A172 (cell line): Measurements from ENCODE around the gene ACIN1. TPM values are rescaled to one million over a fixed set of nuclear protein-coding genes. Genes with fewer than 3 reads are reported as not detected.
"Not testable (repeated sequence)": the region's sequence is repeated elsewhere in the genome, so short reads cannot be mapped to it uniquely, and the experiment has no call there.

Source experiments
- DNase-seq: peaks from one replicate; pipeline ENCODE4 v3.0.0-alpha.2; 2015; ENCODE audit warnings: low spot score
- total RNA-seq: library from RNA; depleted of rRNA; stranded (reverse); fragments of >200 nt; shearing (Covaris generic); gene quantifications from 2 replicates; pipeline ENCODE4 v1.2.3, GENCODE V29; 2014

Gene ACIN1
- total RNA-seq, 1 experiment from 2014 or later: 58.8 TPM

DNA sequence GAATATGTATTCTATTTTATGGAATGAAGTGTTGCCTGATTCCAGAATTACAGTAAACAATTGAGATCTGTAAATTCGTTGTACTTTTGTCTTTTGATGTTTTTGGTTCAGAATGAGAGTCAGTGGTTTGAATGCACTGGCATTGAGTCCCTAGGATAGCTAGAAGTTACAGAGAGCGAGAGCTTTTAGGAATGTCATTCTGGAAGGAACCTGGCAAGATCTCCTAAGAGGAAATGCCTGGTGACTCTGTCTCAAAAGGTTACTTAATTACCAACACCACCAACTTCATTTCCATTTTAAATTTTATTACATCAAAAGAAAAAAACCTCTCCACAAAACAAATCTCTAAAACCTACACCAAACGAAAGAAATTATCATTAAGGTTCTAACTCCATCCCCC lies 30.1 kb upstream of the ACIN1 start:
- DNase-seq: no peak

DNA sequence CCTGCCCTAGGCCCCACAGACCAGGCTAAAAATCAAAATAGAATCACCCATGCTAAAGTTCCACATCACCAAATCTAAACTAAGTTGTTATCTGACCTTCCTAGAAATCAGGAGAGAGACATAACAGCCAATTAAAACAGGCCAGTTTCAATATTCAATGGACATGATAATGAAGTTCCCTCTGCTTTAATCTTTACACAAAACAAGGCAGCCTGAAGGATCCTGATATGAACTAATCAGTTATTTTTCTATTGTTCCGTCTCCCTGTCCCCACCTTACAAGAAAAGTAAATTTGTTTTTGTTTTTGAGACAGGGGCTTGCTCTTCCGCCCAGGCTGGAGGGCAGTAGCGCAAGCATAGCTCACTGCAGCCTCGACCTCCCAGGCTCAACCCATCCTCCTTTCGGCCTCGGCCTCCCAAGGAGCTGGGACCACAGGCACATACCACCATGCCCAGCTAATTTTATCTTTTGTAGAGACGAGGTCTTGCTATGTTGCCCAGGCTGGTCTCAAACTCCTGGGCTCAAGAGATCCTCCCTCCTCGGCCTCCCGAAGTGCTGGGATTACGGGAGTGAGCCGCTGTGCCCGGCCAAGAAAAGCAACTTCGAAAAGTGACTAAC lies 29.5 kb upstream of the ACIN1 start:
- DNase-seq: no peak

DNA sequence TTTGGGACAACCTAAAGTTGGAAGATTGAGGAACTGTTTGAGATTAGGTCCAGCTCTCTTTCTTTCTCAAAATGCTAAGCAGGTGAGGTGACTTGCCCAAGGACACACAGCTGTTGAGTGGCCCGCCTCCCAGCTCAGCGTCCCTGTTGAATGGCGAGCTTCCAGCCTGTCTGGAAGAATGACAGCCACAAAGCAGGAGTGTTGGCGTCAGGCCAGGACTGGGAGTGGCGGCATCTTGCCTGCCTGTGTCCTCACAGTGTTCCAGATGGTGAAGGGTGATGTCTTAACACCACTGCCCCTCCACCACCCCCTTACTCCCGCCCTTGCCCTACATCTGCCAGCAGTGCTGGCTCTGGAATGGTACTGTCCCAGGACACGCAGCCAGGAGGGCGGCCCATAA lies 28.5 kb upstream of the ACIN1 start:
- DNase-seq: no peak

DNA sequence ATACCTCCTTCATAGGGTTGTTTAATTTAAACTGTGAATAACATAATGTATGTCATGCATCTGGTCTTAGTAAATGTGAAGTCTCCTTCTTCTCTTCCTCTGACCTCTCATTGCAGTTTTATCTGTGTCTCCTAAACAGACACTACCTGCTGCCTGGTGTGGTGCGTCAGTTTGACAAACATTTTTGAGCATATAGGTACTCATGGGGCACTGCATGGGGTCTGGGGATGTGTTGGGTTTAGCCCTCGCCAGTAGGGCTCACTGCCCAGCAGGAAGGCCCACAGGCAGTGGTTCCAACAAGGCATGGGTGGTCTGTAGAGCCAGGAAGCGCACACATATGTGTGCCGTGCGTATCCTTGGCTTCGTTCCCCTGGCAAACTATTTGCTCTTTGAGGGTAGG lies 27.1 kb upstream of the ACIN1 start:
- DNase-seq: no peak

DNA sequence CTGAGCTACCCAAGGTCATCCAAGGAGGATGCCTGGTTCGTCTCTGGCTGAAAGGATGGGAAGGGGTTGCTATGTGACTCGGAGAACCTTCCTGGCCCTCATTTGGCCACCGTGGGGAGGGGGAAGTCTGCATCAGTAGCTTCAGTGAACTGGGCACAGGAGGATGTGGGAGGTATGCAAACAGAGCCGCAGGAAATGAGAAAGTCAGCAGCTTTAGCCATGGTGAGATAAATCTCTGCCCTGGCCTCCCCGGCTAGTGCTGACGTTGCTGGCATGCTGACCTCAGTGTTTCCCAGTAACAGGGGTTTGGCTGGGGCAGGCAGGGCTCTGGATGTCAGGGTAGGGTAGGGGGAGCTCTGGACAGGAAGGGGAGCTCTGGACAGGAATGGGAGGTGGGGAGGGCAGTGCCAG lies 26.4 kb upstream of the ACIN1 start:
- DNase-seq: peak; percentile 58

DNA sequence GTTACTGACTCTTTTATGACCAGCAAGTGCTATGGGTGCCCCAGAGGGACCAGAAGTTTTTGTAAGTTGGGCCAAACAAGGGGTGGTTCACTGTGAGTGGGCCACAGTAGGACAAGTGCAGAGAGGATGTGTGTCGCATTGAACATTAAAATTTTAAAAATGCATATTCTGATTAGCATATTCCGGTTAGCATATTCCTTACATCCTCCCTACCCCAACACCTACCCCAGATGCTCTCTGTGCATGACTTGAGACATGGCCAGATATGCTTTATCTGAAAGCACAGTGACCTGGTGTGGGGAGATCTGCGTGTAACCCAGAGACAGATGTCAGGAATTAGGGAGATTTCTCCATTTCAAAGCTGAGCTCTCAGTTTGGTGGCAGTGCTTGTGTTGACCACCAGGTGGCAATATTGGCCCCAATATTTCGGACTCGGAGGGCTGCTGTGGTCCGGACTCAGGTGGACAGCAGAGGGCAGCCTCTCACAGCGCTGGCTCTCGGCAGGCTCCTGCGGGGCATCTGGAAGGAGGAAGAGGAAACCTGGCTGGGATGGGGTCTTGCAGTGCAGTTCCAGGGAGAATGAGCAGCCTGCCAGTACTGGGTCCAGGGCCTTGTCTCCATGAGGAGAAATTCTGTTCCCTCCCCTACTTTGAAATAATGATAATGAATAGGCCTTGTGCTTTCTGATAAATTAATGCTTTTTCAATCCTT lies 25.8 kb upstream of the ACIN1 start:
- peak; percentile 56 for DNase-seq

DNA sequence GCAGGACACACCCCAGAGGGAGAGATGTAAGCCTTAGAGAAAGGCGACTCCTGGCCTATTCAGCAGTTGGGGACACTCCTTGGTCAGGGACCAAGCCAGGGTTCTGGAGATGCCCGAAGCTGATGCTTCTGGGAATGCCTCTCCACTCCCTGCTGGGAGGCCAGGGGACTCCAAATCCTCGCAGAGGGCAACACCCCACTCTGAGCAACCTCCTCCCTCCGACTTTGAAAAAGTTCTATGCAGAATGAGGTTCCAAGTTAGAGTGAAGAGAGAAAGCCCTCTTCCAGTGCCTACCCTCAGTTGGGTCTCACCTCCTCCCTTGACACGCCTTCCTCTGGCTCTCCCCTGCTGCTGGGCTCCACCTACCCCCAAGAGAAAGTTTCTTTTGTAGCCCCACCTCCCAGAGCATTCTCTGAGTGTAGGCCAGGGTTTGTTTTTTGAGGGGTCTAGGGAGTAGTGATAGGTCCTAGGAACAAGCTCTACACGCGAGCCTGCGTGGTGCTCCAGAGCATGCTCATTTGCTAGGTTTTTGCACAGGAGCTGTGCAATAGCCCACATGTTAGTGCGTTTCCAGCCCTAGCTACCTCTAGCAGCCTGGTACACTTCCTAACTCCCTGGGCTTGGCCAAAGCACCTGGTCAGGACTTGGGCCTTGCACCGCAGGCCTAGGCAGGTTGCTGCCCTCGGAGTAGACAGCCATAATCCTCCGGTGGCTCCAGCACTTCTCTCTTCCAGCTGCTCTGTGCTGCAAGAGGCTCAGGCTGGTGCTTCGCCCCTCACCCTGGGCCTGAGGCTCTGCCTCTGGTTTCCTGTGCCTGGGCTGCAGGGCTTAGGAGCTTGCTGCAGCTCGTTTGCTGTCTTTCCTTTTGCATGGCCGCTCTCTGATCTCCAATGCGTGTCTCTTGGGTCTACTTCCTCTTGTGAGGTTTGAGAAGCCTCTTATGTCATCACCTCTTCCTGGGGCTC lies 24.7 kb upstream of the ACIN1 start:
- no peak for DNase-seq

DNA sequence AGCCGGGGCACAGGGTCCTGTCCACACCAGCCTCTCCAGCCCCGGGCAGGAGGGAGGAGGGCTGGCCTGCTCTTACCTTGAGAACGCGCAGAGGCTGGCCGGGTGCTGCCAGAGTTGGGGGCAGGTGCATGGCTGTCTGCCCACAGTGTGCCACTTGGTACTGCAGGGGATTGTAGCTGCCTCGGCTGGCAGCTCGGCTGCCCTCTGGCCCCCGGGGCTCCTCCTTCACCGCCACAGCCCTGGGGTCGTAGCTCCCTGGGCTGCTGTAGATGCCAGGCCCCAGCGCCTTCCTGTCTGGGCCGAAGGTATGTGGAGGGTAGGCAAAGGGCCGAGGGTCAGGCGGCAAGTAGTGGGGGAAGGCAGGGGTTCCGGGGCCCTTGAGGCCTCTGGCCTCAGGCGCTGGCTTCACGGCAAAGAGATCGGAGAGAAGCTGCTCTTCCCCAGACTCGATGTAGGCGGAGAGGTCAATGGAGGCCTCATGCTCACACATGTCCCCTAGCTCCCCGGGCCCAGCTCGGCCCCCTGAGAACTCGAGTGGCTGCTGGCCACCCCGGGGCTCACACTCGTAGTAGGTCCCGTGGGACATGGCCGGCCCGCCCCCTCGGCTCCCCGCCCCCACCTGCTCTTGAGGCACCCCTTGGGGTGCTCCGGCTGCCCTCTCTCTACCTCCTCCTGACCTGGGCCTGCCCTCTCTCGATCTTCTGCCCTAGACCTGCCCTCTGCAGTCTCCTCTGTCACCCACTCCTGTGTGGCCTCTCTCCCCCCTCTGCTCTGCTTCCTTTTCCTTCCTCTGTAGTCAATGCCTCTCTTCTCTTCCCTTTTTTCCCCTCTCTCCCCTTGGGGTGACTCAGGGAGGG lies 23.8 kb upstream of the ACIN1 start, which contains the start of gene CEBPE:
TSS of gene CEBPE (minus strand) at position 750 of the 857 bp plus-strand sequence. CDS start at position 586, 164 bp downstream.
- DNase-seq: no peak

DNA sequence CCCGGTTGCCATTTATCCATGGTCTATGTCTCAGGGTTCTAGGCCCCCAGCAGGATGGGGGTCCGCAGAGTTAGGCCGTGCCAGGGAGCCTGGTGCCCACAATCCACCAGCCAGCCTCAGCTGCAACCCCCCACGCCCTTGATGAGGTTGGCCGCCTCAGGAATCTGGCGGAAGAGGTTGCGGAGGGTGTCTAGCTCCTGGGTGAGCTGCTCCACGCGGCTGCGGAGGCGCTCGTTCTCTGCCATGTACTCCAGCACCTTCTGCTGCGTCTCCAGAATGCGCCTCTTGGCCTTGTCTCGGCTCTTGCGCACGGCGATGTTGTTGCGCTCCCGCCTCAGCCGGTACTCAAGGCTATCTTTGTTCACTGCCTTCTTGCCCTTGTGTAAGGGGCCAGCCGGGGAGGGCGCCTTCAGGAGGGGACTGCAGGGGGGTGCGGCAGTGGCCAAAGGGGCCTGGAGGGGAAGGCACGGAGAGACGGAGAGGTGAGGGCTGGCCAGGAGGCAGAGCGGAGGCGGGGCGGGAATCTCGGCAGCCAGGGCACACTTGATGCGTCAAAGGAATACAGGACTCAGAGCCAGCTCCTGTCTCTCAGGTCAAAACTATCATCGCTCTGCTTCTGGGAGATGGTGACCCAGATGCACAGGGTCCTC lies 22.6 kb upstream of the ACIN1 start:
- no peak for DNase-seq

DNA sequence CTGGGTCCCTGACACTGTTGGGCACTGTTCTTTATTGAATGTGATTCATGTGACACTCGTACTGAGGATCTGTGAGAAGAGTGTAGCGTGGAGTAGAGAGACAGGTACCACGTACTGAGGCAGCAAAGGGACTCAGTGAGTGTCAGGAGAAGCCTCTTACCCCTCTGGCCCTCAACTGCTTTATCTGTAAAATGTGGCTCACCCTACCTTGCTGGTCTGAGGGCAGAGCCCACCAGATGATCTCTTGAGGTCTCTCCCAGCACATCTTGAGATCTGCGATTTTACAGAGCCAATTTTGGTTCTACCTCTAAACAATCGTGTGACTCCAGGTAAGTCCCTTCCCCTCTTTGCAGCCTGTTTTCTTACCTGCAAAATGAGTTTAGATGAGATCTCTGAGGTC lies 21.0 kb upstream of the ACIN1 start:
- DNase-seq: no peak

DNA sequence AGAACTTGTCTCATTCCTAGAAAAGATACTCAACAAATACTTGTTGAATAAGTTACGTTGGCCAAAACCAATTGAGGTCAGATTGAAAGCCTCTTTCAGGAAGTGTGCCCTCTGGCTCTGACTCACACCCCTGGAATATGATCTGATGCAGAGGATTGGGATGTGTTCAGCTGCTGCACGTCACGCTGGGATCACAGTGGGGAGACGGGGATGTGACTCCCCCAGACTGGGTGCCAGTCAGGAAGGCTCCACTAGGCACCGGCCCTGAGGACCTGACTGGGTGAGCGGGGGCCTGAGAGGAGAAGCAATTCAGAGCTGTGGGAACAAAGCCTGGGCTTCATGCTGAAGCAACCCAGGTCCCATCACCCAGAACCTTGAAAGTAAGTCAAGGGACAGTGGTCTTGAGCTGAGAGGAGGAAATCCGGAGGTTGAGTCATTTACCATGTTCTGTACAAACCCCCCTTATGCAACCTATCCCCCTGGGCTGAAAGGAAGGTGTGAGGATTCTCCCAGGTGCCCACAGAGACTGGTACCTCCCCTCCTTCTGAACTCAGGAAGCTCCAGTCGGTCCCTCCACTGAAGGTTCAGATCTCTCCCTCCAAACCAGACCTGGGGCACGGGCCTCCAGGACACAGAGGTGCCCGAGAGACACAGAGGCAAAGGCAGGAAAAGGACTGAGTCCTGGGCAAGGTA lies 20.2 kb upstream of the ACIN1 start:
- peak; percentile 86 for DNase-seq

DNA sequence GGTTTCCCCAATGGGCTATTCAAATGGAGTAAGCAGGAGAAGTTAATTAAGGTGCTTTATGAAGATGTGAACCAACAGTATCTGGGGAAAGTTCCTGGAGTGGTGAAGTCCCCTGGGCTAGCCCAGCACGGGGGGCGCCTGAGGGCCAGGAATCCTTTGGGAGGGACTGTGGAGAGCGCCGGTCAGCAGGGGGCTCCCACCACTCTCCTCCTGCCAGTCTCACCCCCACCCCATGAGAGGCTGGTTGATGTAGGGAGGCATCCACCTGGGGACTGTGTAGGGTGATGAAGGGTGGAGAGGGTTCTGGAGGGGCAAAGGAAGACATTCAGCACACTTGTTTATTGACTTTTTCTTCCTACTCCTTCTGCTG lies 19.7 kb upstream of the ACIN1 start:
- DNase-seq: no peak

DNA sequence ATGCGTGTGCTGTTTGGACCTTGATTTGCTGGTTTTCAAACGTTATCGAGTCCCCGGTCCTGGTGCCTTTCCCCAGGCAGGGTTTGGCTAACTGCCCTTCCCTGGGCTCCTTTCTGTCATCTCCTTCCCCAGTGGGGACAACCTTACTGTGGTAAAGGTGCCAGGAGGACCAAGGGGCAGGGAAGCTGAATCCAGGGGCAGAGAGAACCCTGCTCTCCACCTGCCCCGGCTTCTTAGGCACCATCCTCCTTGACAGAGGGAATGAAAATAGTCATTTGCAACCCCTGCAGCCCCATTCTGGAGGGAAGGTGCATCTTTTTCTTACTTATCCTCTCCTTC lies 19.2 kb upstream of the ACIN1 start:
- no peak for DNase-seq

DNA sequence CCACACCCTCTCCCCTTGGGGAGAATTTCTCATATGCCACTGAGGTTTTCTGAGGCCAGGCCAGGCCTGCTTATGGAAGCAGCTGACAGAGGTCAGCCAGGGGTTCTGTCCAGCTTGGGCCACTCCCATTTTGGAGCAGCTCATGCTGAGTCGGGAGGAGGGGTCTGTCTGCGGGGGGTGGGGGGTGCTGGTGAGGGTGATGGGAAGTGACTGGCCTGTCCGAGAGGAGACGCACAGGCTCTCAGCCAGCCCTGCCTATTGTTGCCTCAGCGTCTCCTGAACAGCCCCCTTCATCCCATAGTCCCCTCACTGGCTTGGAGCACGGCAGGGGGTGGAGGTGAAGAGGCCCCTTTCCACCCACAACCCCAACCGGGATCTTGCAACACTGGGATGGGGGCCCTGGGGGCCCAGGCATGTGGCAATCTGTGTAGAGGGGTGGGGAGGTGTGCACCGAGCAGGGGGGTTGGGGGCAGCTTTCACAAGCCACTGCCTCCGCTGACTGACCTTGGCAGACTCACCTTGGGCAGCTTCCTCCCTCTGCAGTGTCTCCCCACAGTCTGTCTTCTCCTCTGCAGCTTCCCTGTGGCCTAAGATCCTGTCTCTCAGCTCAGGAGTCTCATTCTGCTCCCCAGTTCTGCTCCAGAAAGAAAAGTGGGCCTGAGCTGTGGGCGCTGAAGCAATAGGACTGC lies 18.6 kb upstream of the ACIN1 start:
- no peak for DNase-seq

DNA sequence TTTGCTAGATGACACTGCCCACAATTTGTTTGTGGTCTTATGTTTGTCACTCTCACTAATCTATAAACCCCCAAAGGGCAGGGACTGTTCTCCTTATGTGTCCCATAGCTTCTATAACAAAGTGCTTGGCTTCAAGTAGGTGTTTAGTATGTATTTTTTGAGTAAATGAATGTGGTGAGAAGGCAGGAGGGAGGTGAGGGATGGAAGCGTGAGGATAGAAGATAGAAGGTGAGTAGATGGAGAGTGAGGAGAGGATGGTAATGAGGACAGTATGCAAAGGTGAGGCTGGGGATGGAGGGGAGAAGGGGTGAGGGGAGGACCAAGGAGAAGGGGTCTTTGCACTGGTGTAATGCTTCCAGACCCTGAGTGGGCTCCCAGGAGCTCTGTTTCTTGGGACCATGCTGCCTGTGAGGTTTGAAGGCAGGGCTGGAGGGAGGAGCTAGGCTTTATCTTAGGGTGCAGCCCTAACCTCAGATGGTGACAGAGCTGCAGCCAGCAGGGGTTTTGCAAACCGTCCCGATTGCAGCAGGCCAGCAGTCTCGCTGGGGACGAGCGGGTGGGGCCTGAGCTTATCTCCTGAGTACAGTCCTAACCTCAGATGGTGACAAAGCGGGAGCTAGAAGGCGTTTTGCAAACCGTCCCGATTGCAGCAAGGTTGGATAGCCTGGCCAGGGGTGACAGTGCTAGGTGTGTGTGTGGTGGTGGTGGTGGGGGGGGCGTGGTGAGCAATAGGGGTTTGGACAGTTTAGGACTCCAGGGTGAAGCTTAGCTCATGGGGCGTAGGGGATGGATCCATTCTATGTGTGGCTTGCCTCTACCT lies 17.6 kb upstream of the ACIN1 start:
- no peak for DNase-seq

DNA sequence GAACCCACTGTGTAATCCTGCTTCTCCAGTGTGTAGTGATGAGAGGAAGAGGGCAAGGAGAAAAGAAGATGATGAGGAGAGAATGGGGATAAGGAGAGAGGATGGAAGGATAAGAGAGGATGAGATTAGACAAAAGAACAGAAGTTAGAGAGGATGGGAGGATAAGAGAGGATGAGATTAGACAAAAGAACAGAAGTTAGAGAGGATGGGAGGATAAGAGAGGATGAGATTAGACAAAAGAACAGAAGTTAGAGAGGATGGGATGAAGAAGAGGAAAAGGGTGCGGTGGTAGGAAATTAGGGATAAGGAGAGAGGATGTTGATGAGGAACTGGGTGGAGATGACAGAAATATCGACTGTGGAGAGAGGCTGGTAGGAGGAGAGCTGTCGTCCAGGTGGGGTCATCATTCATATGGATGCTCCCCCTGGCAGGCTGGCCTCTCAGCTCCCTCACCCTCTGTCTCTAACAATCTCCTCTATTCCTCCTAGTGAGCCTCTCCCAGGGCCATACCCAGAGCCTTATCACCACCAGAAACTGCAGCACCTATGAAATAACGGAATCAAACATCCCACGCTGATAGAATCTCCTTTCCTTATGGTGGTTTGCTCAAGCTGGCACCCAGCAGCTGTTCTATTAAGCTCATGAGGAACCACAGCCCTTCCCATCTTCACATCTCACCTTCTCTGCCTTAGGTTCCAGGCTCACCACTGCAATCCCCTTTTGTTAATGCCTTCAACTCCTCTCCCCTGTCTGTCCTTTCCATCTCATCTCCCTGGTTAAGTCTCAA lies 15.8 kb upstream of the ACIN1 start:
- DNase-seq: no peak

DNA sequence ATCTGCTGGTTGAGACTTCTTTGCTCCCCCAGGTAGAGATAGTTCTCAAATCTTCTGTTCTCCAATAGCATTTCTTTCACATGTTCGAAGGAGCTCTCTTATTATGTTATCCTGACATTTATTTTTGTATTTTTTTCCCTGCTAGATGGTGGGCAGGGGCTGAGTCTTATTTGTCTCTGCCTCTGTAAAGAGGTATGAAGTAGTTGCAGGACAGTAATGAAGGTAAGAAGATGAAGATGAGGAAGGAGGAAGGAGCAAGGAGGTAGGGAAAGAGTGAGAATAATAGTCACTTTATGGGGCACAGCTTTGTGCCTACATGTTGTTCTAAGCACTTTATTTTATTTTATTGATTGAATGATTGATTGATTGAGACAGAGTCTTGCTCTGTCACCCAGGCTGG lies 14.8 kb upstream of the ACIN1 start:
- DNase-seq: no peak

DNA sequence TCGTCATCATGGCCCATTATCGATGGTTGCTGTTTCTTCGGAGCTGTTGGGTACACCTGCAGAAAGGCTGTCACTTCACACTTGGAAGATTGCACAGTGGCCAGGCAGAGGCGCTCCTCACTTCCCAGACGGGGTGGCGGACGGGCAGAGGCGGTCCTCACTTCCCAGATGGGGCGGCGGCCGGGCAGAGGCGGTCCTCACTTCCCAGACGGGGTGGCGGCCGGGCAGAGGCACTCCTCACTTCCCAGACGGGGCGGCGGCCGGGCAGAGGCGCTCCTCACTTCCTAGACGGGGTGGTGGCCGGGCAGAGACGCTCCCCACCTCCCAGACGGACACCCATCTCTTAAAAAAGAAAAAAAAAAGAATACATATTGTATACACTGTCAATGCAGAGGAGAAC lies 13.2 kb upstream of the ACIN1 start:
- not testable (repeated sequence) for DNase-seq
